Kidney epithelial cell (primary cell): ENCODE data around the gene TEX19. TPM values are rescaled to one million over a fixed set of nuclear protein-coding genes. Genes with fewer than 3 reads are reported as not detected.

Experiments used
- DNase-seq: peaks from one replicate; pipeline ENCODE4 v3.0.0-alpha.2; 2010; ENCODE audit warnings: low read depth
- H3K27me3 ChIP-seq: 2 replicates; pipeline ENCODE4 v1.6.0; 2011; ENCODE audit warnings: low read length; ENCODE audit not compliant: control insufficient read depth, insufficient read depth
- H3K36me3 ChIP-seq: 2 replicates; pipeline ENCODE4 v1.5.1; 2011; ENCODE audit warnings: low read length; ENCODE audit not compliant: control insufficient read depth, insufficient read depth
- H3K4me3 ChIP-seq: 2 replicates; pipeline ENCODE4 v1.5.1; 2011; ENCODE audit warnings: low read depth, mild to moderate bottlenecking, control low read depth, low read length
- total RNA-seq: library from RNA; depleted of rRNA; stranded (reverse); fragments of >200 nt; gene quantifications from 2 replicates; pipeline ENCODE4 v1.2.3, GENCODE V29; 2015
- TF ChIP-seq, protein P1 (sequence below): IDR thresholded peaks from 2 replicates; pipeline ENCODE4 v1.5.1; 2011; ENCODE audit warnings: mild to moderate bottlenecking, moderate library complexity, low read length, control low read depth, inconsistent platforms; ENCODE audit not compliant: insufficient read depth, poor library complexity, severe bottlenecking

TEX19 gene
- total RNA-seq, 1 donor from 2014 or later = not detected

DNA sequence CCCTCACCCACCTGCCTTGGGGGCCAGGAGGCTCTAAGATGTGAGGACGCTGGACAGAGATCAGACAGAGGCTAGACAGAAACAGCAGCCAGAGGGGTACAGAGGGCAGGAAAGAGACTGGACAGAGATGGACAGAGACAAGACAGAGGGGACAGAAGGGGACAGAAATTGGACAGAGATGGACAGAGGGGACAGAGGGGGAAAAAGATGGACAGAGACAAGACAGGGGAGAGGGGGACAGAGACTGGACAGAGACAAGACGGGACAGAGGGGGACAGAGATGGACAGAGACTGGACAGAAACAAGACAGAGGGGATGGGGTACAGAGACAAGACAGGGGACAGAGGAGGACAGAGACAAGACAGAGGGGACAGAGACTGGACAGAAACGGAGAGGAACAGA lies 28.7 kb downstream of the TEX19 start:
- TF ChIP-seq, protein P1, sequence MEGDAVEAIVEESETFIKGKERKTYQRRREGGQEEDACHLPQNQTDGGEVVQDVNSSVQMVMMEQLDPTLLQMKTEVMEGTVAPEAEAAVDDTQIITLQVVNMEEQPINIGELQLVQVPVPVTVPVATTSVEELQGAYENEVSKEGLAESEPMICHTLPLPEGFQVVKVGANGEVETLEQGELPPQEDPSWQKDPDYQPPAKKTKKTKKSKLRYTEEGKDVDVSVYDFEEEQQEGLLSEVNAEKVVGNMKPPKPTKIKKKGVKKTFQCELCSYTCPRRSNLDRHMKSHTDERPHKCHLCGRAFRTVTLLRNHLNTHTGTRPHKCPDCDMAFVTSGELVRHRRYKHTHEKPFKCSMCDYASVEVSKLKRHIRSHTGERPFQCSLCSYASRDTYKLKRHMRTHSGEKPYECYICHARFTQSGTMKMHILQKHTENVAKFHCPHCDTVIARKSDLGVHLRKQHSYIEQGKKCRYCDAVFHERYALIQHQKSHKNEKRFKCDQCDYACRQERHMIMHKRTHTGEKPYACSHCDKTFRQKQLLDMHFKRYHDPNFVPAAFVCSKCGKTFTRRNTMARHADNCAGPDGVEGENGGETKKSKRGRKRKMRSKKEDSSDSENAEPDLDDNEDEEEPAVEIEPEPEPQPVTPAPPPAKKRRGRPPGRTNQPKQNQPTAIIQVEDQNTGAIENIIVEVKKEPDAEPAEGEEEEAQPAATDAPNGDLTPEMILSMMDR = no peak
- Histone ChIP-seq H3K36me3 (no peaks in the 10 kb centered on the region), H3K27me3 (peaks cover 44% of the 10 kb centered on the region), H3K4me3 (no peak overlapping the region)
- no peak for DNase-seq

DNA sequence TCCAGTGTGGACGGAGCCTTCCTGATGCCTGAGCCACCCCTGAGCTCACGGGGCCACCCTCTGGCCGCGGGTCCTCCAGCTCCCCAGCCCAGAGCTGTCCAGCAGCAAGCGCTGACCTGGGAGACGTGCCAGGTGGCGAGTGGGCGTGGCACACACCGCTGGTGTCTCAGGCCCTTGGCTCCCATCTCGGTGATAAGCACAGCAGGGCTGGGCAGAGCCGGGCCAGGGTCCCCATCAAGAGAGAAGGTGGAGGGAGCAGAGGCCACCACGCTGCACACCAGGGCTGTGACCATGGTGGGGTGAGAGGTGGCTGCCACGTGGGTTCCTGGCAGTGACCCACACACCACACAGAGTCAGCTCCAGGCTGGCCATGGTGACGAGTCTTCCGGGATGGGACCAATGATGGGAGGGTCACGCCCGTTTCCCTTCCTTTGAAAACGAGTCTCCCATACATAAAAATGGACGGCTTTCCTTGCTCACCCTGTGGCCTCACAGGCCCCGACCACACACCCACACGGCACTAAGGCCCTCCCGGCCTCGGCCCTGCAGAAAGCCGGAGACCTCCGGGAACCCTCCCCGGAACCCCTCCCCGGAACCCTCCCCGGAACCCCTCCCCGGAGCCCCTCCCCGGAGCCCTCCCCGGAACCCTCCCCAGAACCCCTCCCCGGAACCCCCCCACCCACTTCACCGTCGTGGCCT lies 29.3 kb downstream of the TEX19 start:
- DNase-seq = no peak
- TF ChIP-seq, protein P1 = no peak
- Histone ChIP-seq H3K4me3 (no peak overlapping the region), H3K27me3 (peaks cover 40% of the 10 kb centered on the region), H3K36me3 (no peaks in the 10 kb centered on the region)

DNA sequence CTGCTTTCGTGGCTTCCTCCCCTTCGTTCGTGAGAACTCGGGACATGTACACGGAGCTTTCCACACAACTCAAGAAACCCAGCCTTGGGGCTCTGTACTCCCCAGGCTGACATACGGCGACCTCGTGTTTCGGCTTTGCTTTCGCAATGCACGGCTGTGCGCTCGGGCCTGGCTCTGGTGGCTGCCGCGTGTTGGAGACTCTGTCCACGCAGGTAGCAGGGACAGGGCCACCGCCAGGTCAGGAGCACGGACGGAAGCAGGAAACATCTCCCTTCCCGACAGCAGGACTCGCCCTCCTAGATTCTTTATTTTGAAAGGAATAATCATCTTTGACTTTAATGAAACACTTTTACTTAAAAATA lies 29.9 kb downstream of the TEX19 start:
- DNase-seq = no peak
- Histone ChIP-seq H3K4me3 (no peak overlapping the region), H3K36me3 (no peaks in the 10 kb centered on the region), H3K27me3 (peaks cover 36% of the 10 kb centered on the region)
- TF ChIP-seq, protein P1 = no peak

DNA sequence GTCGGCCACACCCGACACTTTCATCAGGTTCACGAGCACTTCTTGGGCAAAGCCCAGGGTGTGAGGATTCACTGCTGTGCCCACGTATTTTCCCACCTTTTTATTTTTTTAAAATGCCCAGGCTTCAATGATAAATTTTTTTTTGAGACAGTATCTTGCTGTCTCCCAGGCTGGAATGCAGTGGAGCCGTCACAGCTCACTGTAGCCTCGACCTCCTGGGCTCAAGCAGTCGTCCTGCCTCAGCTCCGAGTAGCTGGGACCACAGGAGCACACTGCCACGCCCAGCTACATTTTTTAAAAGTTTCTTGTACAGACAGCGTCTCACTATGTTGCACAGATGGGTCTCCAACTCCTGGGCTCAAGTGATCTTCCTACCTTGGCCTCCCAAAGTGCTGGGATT lies 30.3 kb downstream of the TEX19 start:
- TF ChIP-seq, protein P1 = no peak
- peaks cover 31% of the 10 kb centered on the region for H3K27me3 ChIP-seq
- DNase-seq = no peak
- no peaks in the 10 kb centered on the region for H3K36me3 ChIP-seq
- no peak overlapping the region for H3K4me3 ChIP-seq

DNA sequence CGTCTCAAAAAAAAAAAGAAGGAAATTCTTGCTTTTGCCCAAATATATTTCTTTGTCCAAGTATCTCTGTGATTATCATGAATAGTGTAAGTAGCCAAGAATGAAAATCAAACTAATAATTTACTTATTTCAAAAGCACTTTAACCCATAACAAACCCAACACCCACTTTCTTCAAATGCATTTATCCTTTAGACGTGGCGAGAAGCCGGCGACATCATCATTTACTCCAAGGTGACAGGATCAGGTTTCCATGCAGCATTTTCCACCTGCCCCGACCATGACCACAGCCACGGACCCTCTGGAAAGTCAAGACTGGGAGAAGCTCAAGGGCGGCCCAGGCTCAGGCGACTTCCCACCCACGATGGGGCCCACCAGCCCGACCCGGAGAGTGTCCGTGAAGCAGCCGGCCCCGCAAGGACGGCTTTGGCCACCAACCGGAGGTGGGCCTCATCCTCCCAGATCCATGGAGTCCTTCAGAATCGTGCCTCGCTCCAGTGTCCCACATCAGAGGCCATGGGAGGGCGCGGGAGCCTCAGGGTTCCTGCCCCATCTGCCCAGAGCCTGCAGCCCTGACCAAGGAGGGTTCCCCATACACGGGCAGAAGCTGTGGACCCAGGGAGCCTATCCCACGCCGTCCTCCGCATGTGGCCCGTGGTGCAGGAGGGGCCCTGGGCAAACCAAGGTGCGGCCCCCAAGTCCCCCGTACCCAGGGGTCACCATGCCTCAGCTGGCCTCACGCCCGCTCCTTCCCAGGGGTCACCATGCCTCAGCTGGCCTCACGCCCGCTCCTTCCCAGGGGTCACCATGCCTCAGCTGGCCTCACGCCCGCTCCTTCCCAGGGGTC lies 31.2 kb downstream of the TEX19 start:
- no peaks in the 10 kb centered on the region for H3K36me3 ChIP-seq
- peaks cover 28% of the 10 kb centered on the region for H3K27me3 ChIP-seq
- DNase-seq = no peak
- TF ChIP-seq, protein P1 = no peak
- H3K4me3 ChIP-seq = no peak overlapping the region
